H9 (cell line): ENCODE data around the gene GPR89B. TPM values are rescaled to one million over a fixed set of nuclear protein-coding genes. Genes with fewer than 3 reads are reported as not detected.

ENCODE experiments used
- DNase-seq: peaks from one replicate; pipeline ENCODE4 v3.0.0-alpha.2; 2017
- H2AFZ ChIP-seq: one replicate; pipeline ENCODE4 v1.6.1; 2013; ENCODE audit warnings: mild to moderate bottlenecking, low read length, control low read depth, moderate library complexity
- H2AK5ac ChIP-seq: 2 replicates; pipeline ENCODE4 v1.6.1; 2013; ENCODE audit warnings: low read length, control low read depth, mixed read lengths; ENCODE audit not compliant: insufficient read length
- H2BK120ac ChIP-seq: one replicate; pipeline ENCODE4 v1.6.1; 2013; ENCODE audit warnings: low read depth, mild to moderate bottlenecking, low read length, control low read depth, inconsistent platforms; ENCODE audit not compliant: poor library complexity, severe bottlenecking
- H2BK12ac ChIP-seq: 2 replicates; pipeline ENCODE4 v1.6.1; 2013; ENCODE audit warnings: low read length, control low read depth, mixed read lengths, low read depth; ENCODE audit not compliant: insufficient read length
- H2BK15ac ChIP-seq: 2 replicates; pipeline ENCODE4 v1.6.1; 2013; ENCODE audit warnings: low read depth, low read length, control low read depth
- H2BK20ac ChIP-seq: one replicate; pipeline ENCODE4 v1.6.1; 2013; ENCODE audit warnings: low read depth, mild to moderate bottlenecking, low read length, control low read depth, inconsistent platforms; ENCODE audit not compliant: poor library complexity, severe bottlenecking
- H2BK5ac ChIP-seq: 2 replicates; pipeline ENCODE4 v1.6.1; 2013; ENCODE audit warnings: low read length, control low read depth, mixed read lengths; ENCODE audit not compliant: insufficient read length
- H3K14ac ChIP-seq: 2 replicates; pipeline ENCODE4 v1.6.1; 2013; ENCODE audit warnings: low read length, control low read depth; ENCODE audit not compliant: insufficient read depth
- H3K18ac ChIP-seq: 2 replicates; pipeline ENCODE4 v1.6.1; 2013; ENCODE audit warnings: low read depth, mild to moderate bottlenecking, mixed read lengths, low read length, control low read depth; ENCODE audit not compliant: insufficient read length
- H3K23ac ChIP-seq: 2 replicates; pipeline ENCODE4 v1.6.1; 2013; ENCODE audit warnings: low read length, control low read depth, mixed read lengths, low read depth; ENCODE audit not compliant: insufficient read length
- H3K23me2 ChIP-seq: 2 replicates; pipeline ENCODE4 v1.6.1; 2013; ENCODE audit warnings: low read depth, mild to moderate bottlenecking, mixed read lengths, low read length, control low read depth; ENCODE audit not compliant: insufficient read length, poor library complexity, severe bottlenecking
- H3K27ac ChIP-seq: 2 replicates; pipeline ENCODE4 v1.5.1; 2013; ENCODE audit warnings: low read length, control low read depth, mixed read lengths, low read depth; ENCODE audit not compliant: insufficient read length
- H3K27me3 ChIP-seq: 2 replicates; pipeline ENCODE4 v1.6.1; 2013; ENCODE audit warnings: low read length, control low read depth, inconsistent platforms; ENCODE audit not compliant: insufficient read depth
- H3K4ac ChIP-seq: 2 replicates; pipeline ENCODE4 v1.6.1; 2013; ENCODE audit warnings: low read depth, mild to moderate bottlenecking, control low read depth, inconsistent platforms, low read length, moderate library complexity
- H3K4me1 ChIP-seq: 2 replicates; pipeline ENCODE4 v1.6.1; 2013; ENCODE audit warnings: low read length, control low read depth, inconsistent platforms; ENCODE audit not compliant: insufficient read depth
- H3K4me2 ChIP-seq: 2 replicates; pipeline ENCODE4 v1.6.1; 2013; ENCODE audit warnings: low read length, control low read depth, mixed read lengths; ENCODE audit not compliant: insufficient read length, insufficient read depth
- H3K56ac ChIP-seq: 2 replicates; pipeline ENCODE4 v1.6.1; 2013; ENCODE audit warnings: low read depth, mild to moderate bottlenecking, mixed read lengths, low read length, control low read depth; ENCODE audit not compliant: insufficient read length
- H3K79me1 ChIP-seq: 2 replicates; pipeline ENCODE4 v1.6.1; 2013; ENCODE audit warnings: low read depth, mild to moderate bottlenecking, moderate library complexity, low read length, control low read depth, inconsistent platforms; ENCODE audit not compliant: insufficient read depth, poor library complexity, severe bottlenecking
- H3K79me2 ChIP-seq: 2 replicates; pipeline ENCODE4 v1.6.1; 2013; ENCODE audit warnings: low read length, control low read depth, inconsistent platforms; ENCODE audit not compliant: insufficient read depth
- H3K9ac ChIP-seq: 2 replicates; pipeline ENCODE4 v1.6.1; 2013; ENCODE audit warnings: low read length, control low read depth, mixed read lengths; ENCODE audit not compliant: insufficient read length; ENCODE audit errors: extremely low read depth
- H3K9me3 ChIP-seq: one replicate; pipeline ENCODE4 v1.6.1; 2013; ENCODE audit warnings: low read depth, low read length, inconsistent platforms; ENCODE audit not compliant: control insufficient read depth
- H3T11ph ChIP-seq: one replicate; pipeline ENCODE4 v1.6.1; 2013; ENCODE audit warnings: mild to moderate bottlenecking, low read length, control low read depth, inconsistent platforms
- H4K20me1 ChIP-seq: one replicate; pipeline ENCODE4 v1.6.1; 2013; ENCODE audit not compliant: control insufficient read depth, insufficient read length, insufficient read depth
- H4K5ac ChIP-seq: 2 replicates; pipeline ENCODE4 v1.6.1; 2013; ENCODE audit warnings: low read depth, mild to moderate bottlenecking, mixed read lengths, low read length, control low read depth; ENCODE audit not compliant: insufficient read length
- H4K8ac ChIP-seq: replicated peaks from 2 replicates; pipeline ENCODE4 v1.6.1; 2013; ENCODE audit warnings: low read length, control low read depth, mixed read lengths, low read depth; ENCODE audit not compliant: insufficient read length
- H4K91ac ChIP-seq: 2 replicates; pipeline ENCODE4 v1.6.1; 2013; ENCODE audit warnings: low read depth, mild to moderate bottlenecking, moderate library complexity, mixed read lengths, low read length, control low read depth; ENCODE audit not compliant: insufficient read length
- H3K27ac Mint-ChIP-seq, 3 experiments: 2 replicates in 2 of 3; 3 replicates in 1 of 3; pipeline ENCODE4 v1.8.0; 2020 to 2021; ENCODE audit warnings: mixed read lengths in 3 of 3, mild to moderate bottlenecking in 1 of 3, moderate library complexity in 1 of 3
- H3K27me3 Mint-ChIP-seq: 2 replicates; pipeline ENCODE4 v1.8.0; 2021; ENCODE audit warnings: low read depth, mild to moderate bottlenecking, moderate library complexity, mixed read lengths
- H3K36me3 Mint-ChIP-seq, 3 experiments: 2 replicates in 2 of 3; 3 replicates in 1 of 3; pipeline ENCODE4 v1.8.0; 2020 to 2021; ENCODE audit warnings: low read depth in 3 of 3, mixed read lengths in 3 of 3; ENCODE audit not compliant: insufficient read depth in 1 of 3
- H3K4me1 Mint-ChIP-seq, 2 experiments: 2 replicates each; pipeline ENCODE4 v1.8.0; 2020; ENCODE audit warnings: mixed read lengths in 2 of 2
- H3K4me3 Mint-ChIP-seq, 2 experiments: 2 replicates in 1 of 2; 3 replicates in 1 of 2; pipeline ENCODE4 v1.8.0; 2020 to 2021; ENCODE audit warnings: mild to moderate bottlenecking in 2 of 2, mixed read lengths in 2 of 2, moderate library complexity in 1 of 2
- H3K9me3 Mint-ChIP-seq, 2 experiments: 2 replicates in 1 of 2; 3 replicates in 1 of 2; pipeline ENCODE4 v1.8.0; 2020; ENCODE audit warnings: mild to moderate bottlenecking in 2 of 2, mixed read lengths in 2 of 2, moderate library complexity in 1 of 2
- CTCF ChIP-seq: fragments of 200-600 bp; sonication (generic); conservative IDR thresholded peaks from 3 replicates; pipeline ENCODE4 v1.8.0; 2021; ENCODE audit warnings: antibody characterized with exemption, mild to moderate bottlenecking
- WGBS: extraction: QIAGEN DNeasy Blood & Tissue Kit; methylation state at CpG from one replicate; pipeline ENCODE4 v1.1.7; 2013; ENCODE audit warnings: missing lambda C conversion rate, low lambda C conversion rate, mixed read lengths; ENCODE audit not compliant: insufficient read length; ENCODE audit errors: extremely low coverage; 5-methylcytosine and 5-hydroxymethylcytosine counted together
- total RNA-seq: library from RNA; stranded (reverse); gene quantifications from 2 replicates; pipeline ENCODE4 v1.2.1, GENCODE V29; 2021

GPR89B gene
- total RNA-seq, 1 experiment from 2014 or later: 15.1 TPM

- Histone ChIP-seq H2BK5ac (no peak overlapping the region), H2BK15ac (no peak overlapping the region), H3K23me2 (no peaks in the 10 kb centered on the region), H3K4me2 (no peak overlapping the region), H3K79me2 (no peaks in the 10 kb centered on the region), H4K91ac (no peak overlapping the region), H3K18ac (no peak overlapping the region), H2BK120ac (no peak overlapping the region), H3K9me3 (no peaks in the 10 kb centered on the region), H3K23ac (no peak overlapping the region), H4K5ac (no peak overlapping the region), H2BK12ac (no peak overlapping the region), H3K27ac (no peak overlapping the region), H3K79me1 (no peaks in the 10 kb centered on the region), H4K8ac (no peak overlapping the region), H3K14ac (no peak overlapping the region), H3K4me1 (no peaks in the 10 kb centered on the region), H2AFZ (no peak overlapping the region), H3T11ph (no peak overlapping the region), H3K27me3 (no peaks in the 10 kb centered on the region), H3K4ac (no peak overlapping the region), H2AK5ac (no peak overlapping the region), H3K56ac (no peak overlapping the region), H4K20me1 (no peaks in the 10 kb centered on the region), H2BK20ac (no peak overlapping the region), H3K9ac (no peak overlapping the region)
- no peak overlapping the region for H3K27ac Mint-ChIP-seq
- no peak overlapping the region for H3K4me3 Mint-ChIP-seq
- no peak for DNase-seq
- TF ChIP-seq CTCF: no peak
- WGBS: no CpG with 5 or more reads among the region's 3 CpGs
- no peaks in the 10 kb centered on the region for H3K4me1 Mint-ChIP-seq
- peaks cover 6% of the 10 kb centered on the region for H3K27me3 Mint-ChIP-seq
- no peaks in the 10 kb centered on the region; a peak in 2 of 5 replicates for H3K9me3 Mint-ChIP-seq
- H3K36me3 Mint-ChIP-seq: no peaks in the 10 kb centered on the region
Measured at GRCh38 chr1:147904726-147905125, 23.5 kb upstream of the GPR89B start.
